Mucosa of descending colon (tissue), 3 donors: ENCODE results near the gene TBCEL. TPM values are rescaled to one million over a fixed set of nuclear protein-coding genes. Genes with fewer than 3 reads are reported as not detected.

ENCODE experiments used
- ATAC-seq: fragments of 200-7000 bp; cut with Tn5 transposase; one replicate; pipeline ENCODE4 v1.9.1; 2020; ENCODE audit warnings: mild to moderate bottlenecking, moderate library complexity
- DNase-seq, 3 donors: peaks; one replicate each; pipeline ENCODE4 v3.0.0-alpha.2; 2020
- H3K36me3 ChIP-seq: fragments of 200-600 bp; one replicate; pipeline ENCODE4 v1.8.0; 2021; ENCODE audit warnings: low read depth, mild to moderate bottlenecking
- H3K4me1 ChIP-seq: fragments of 200-600 bp; one replicate; pipeline ENCODE4 v1.8.0; 2021; ENCODE audit warnings: low read depth, mild to moderate bottlenecking
- H3K4me3 ChIP-seq: fragments of 200-600 bp; one replicate; pipeline ENCODE4 v1.8.0; 2021; ENCODE audit warnings: mild to moderate bottlenecking
- H3K9me3 ChIP-seq: fragments of 200-600 bp; one replicate; pipeline ENCODE4 v1.8.0; 2021; ENCODE audit warnings: mild to moderate bottlenecking
- intact Hi-C, 2 donors: fragments of 100-400 bp; cut with DNase I in 1 of 2; cut with micrococcal nuclease in 1 of 2; formaldehyde crosslinking; loops; one replicate each; pipeline versions ENCODE4 v1.11.0 to v1.11.1; 2022; cut with DNase I, micrococcal nuclease
- total RNA-seq, 3 donors: library from RNA; stranded (reverse); fragmentation: NEBNext Ultra II Directional in 2 of 3; extraction: Animal tissue kit (Norgen Biotek cat#: 25700) in 2 of 3; gene quantifications; one replicate each; pipeline versions ENCODE4 v1.2.1 to v1.2.4, GENCODE V29; 2021 to 2023
- TF ChIP-seq, protein P1 (sequence below): fragments of 200-600 bp; IDR thresholded peaks from one replicate; pipeline ENCODE4 v1.8.0; 2022; ENCODE audit warnings: antibody characterized with exemption, mild to moderate bottlenecking
- donor health status: DM: no; HTN: no; CAD: no; lungs with moderate emphysema.
- donor health status: DM: no; HTN: no; CAD: no.
- donor health status: DM: no; HTN: yes; CAD: no.

The TBCEL gene
- total RNA-seq, 3 donors from 2014 or later = 11.7 to 36.5 (median 12.8) TPM

DNA sequence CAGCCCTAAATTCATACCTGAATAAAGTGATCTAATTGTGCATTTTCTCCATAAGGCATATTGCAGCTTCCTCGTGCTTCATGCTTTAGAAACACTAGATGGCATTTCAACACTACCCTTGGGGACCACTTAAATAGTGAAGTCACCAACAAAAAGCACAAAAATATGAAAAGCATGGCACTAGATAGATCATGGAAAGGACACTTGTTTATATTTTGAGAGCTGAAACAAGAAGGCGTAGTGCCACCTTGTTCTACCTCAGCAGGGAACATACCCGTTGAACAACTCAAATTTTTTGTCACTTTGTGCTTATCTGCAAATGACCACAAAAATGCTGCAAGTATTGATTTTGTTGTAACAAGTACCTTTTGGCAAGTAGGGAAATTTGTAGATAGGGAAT lies 8.6 kb downstream of the TBCEL start:
- no peak for ATAC-seq
- H3K4me1 ChIP-seq = no peaks in the 10 kb centered on the region
- DNase-seq = no peak
- intact Hi-C loops = no loop called here
- H3K9me3 ChIP-seq = no peaks in the 10 kb centered on the region
- no peak overlapping the region for H3K4me3 ChIP-seq
- TF ChIP-seq, protein P1, sequence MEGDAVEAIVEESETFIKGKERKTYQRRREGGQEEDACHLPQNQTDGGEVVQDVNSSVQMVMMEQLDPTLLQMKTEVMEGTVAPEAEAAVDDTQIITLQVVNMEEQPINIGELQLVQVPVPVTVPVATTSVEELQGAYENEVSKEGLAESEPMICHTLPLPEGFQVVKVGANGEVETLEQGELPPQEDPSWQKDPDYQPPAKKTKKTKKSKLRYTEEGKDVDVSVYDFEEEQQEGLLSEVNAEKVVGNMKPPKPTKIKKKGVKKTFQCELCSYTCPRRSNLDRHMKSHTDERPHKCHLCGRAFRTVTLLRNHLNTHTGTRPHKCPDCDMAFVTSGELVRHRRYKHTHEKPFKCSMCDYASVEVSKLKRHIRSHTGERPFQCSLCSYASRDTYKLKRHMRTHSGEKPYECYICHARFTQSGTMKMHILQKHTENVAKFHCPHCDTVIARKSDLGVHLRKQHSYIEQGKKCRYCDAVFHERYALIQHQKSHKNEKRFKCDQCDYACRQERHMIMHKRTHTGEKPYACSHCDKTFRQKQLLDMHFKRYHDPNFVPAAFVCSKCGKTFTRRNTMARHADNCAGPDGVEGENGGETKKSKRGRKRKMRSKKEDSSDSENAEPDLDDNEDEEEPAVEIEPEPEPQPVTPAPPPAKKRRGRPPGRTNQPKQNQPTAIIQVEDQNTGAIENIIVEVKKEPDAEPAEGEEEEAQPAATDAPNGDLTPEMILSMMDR = no peak
- H3K36me3 ChIP-seq = no peaks in the 10 kb centered on the region

DNA sequence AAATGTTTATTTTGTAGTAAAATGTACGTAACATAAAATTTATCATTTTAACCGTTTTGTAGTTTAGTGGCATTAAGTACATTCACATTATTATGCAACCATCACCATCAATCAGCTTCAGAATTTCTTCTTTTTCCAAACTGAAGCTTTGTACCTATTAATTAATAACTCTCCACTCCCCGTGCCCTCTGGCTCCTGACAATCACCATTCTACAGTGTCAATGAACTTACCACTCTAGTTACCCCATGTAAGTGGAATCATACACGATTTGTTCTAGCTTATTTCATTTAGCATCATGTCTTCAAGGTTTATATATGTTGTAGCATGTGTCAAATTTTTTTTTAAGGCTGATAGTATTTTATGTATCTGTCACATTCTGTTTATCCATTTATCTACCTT lies 9.7 kb downstream of the TBCEL start:
- H3K4me3 ChIP-seq = no peak overlapping the region
- no peak for DNase-seq

DNA sequence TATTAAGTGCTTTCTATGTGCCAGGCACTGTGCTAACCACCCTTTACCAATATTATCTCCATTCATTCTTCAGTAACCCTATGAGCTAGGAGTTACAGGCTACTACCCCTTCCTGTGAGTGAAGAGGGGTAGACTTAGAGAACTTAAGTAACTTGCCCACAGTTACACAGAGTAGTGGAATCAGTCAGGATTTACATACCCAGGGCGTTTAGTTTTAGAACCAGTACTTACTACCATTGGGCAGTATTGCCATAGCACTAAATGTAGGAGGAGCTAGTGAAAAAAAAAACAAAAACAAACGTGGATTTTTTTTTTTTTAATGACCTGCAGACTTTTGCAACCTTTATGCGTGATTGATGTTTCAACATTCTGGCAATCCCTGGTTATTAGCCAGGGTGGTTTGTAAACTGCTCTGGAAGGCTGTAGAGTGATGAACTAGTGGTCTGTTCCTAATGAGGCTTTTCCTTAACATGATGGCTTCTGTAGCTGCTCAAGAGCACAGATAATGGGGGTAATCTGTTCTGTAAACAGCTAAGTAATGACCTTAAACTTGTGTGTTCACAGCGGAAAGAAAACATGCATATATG lies 11.4 kb downstream of the TBCEL start:
- Histone ChIP-seq H3K9me3 (no peaks in the 10 kb centered on the region), H3K36me3 (no peaks in the 10 kb centered on the region), H3K4me1 (no peaks in the 10 kb centered on the region), H3K4me3 (no peak overlapping the region)
- TF ChIP-seq, protein P1 = no peak
- DNase-seq (no peak), ATAC-seq (no peak)
- intact Hi-C loops = no loop called here

More for the DNA sequence above, 9.7 kb downstream of the TBCEL start:
- no peak for ATAC-seq
- Histone ChIP-seq H3K9me3 (no peaks in the 10 kb centered on the region), H3K4me1 (no peaks in the 10 kb centered on the region), H3K36me3 (no peaks in the 10 kb centered on the region)
- TF ChIP-seq, protein P1 = no peak
- intact Hi-C loops = no loop called here

DNA sequence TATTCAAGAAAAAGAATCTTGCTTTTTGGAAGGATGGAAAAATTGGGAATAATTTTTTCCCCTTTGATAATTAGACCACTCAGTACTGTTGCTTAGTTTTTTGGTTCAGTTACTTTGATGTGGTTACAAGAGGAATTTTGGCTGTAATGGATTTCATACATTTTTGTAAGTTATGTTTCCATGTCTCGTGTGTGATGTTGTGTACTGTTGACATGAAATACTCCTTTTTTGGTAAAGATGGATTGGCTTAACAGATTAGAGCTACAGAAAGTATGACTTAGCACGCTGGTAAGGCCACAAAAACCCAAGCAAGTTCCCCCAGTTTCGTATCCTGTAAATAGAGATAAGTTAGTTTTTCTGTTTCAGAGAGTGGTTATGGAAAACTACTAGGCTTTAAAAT lies 11.9 kb downstream of the TBCEL start:
- TF ChIP-seq, protein P1 = no peak
- ATAC-seq (no peak), DNase-seq (no peak)
- H3K36me3 ChIP-seq = no peaks in the 10 kb centered on the region
- no peaks in the 10 kb centered on the region for H3K4me1 ChIP-seq
- no peaks in the 10 kb centered on the region for H3K9me3 ChIP-seq
- intact Hi-C loops = no loop called here
- no peak overlapping the region for H3K4me3 ChIP-seq

DNA sequence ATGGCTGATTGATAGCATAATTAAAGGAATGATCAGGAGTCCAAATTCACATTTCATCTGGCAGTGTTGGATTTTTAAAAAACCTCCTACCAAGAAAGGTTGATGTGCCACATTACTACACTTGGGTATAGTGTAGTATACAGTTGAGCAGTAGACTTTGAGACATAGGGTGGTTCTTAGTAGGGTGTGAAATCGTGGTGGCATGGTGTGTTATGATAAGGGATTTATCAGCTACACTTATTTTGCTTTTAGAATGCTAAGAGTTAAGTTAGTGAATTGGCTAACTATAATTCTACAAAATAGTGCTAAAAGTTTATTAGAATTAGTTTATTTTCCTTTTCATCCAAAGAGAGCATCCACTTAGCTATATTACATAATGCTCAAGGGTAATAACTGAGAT lies 13.1 kb downstream of the TBCEL start:
- Histone ChIP-seq H3K36me3 (no peaks in the 10 kb centered on the region), H3K4me1 (no peaks in the 10 kb centered on the region), H3K9me3 (no peaks in the 10 kb centered on the region), H3K4me3 (no peak overlapping the region)
- intact Hi-C loops = no loop called here
- TF ChIP-seq, protein P1 = no peak
- ATAC-seq (no peak), DNase-seq (no peak)
